GM19238 (cell line): ENCODE results near the gene VWC2L.

Experiments used
- DNase-seq: peaks from one replicate; pipeline ENCODE4 v3.0.0; 2011; ENCODE audit warnings: low spot score; ENCODE audit not compliant: insufficient read length

The VWC2L gene

DNA sequence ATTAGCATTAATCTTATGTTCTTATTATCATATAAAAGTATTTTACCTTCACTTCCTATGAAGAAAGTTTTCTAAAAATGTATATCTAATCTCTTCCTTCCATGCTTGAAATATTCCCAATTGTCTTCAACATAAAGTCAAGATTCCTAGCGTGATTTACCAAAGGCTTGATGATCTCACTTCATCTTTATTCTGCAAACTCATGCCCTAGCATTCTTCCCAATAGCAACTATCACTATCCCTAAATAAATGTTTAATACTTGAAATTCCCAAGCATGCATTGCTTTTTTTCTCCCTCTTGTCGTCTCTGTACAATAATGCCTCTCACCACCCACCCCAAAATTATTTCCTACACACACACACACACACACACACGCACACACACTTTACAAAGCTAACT is 125.8 kb downstream of the VWC2L start:
- no peak for DNase-seq

DNA sequence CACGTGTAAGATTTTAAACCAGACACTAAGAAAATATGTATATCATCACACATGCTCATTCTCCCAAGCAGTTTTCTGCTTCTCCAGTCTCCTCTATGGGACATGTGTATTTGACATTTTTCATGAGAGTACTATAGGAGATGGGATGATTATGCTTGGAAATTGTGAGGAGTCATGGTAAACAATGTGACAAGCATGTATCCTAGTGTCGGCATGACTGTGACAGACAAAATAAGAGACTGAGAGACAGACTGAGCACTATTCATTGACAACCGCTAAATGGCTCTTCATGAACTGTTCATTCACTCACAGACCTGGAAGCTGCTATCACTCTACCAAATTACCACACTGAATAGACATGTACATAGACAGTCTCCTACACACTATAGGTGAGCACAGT is 127.1 kb downstream of the VWC2L start:
- no peak for DNase-seq

DNA sequence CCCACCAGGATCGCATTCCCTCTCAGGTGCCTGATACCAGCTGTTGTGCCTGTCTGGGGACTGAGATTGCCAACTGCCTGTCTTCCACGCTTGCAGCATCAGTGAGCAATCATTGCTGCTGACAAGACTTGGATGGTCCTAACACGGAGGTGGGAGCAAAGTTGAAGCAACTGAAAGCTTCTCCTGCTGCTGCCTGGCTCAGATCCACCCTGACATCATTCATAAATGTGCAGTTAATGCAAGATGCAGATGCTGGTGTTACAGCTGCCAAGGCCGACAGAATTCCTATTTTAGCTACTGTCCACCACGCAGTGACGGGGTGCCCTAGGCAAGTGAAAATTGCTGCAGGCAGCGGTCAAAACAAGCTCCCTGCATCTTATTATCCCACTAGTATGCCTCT is 131.4 kb downstream of the VWC2L start:
- no peak for DNase-seq

DNA sequence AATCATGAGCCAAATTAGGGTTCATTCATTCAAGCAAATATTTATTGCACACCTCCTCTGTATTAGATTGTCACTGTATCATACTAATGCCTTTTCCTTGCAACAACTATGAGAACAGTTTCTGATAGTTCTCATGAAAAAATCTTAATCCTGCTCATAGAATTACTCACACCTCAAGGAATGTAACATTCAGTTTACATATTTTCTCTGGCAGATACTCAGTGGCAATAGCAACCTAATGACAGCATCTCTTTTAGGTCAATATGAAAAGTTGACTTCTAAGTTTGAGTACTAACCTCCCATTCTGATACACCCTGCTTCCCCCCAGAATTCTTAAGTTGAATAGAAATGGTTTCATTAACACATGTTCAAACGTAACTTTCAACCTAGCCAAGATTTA is 132.0 kb downstream of the VWC2L start:
- DNase-seq: no peak

DNA sequence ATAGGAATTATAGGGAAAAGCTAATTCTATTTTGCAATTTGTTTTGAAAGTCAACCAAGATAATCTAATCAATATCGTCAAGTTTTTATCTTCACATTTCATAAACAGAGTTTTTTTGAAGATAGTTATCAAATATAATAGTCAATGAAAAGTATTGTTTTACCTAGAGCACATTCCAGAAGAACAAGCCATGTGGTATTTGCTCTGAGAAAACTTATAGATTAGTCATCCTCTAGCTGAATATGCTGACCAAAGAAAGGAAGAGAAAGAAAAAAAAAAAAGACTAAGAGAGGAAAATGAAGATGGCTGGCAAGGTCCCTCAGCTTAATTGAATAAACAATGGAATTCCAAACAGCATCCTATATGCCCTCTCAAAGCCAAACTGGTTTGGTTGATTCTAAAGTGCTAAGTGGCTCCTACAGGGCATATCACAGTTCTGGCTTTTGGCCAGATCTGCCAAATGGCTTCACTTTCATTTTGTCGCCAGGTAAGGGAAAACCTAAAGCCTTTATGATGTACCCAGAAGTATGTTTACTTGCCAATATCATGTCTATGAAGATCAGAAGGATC is 132.6 kb downstream of the VWC2L start:
- no peak for DNase-seq

DNA sequence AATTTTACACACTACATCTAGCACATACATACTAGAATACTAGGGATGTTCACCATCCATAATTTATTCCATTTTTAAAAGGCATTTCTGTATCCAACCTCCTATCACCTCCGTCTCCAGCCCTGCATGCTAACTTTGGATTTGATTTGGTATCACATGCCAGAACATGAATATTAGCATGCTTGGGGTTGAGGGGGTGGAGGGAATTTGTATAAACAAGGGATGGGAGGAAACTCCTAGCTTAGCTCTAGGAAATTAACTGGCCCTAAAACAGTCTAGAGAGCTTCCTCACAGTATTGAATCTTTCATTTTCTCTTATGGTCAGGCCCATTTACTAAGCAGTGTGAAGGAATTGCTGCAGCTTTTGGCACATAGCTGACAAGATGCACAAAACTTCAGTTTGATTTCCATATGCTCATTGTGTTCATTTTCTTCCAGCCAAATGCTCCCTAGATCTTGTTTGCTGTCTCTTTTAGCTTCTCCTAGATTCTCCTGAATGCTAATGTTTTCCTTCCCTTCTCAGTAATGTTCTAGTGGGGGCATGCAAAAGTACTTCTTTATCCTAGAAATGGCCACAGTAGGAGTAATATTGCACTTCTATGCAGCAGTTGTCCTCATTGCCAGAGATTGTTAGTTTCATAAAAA is 135.2 kb downstream of the VWC2L start:
- no peak for DNase-seq

DNA sequence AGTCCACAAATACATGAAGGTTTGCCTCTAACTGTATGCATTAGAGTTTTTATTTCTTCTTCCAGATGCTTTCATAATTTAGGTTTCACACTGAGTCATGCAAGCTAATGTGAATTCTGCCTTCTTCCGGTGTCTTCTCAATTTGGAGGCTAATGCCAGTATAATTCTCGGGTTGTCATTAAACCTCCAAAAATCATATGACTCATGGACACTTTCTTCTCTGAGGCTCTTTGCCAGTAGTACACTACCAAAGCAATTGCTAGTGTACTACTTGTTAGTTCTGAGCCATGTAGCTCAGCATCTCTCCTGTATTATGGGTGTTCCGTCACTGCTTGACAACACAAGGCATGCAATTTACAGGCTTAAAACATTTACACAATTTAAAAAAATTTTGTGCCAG is 137.1 kb downstream of the VWC2L start:
- no peak for DNase-seq

DNA sequence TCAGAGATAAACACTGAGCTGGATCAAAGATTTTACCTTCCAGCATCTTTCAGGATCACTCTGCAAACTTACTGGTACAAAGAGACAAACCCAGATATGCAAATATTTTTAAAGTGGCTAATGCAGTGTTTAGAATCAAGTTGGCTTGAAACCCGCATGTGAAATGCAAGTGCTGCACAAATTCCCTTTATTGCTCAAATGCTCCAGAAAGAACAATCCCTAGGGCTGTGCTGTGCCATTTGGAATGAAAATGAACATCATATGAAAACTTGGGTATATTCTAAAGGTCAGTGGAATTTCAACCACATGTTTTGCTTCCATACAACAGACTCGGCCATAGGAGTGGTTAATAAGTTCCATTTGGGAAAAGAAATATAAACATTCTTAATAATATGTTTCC is 139.1 kb downstream of the VWC2L start:
- no peak for DNase-seq

DNA sequence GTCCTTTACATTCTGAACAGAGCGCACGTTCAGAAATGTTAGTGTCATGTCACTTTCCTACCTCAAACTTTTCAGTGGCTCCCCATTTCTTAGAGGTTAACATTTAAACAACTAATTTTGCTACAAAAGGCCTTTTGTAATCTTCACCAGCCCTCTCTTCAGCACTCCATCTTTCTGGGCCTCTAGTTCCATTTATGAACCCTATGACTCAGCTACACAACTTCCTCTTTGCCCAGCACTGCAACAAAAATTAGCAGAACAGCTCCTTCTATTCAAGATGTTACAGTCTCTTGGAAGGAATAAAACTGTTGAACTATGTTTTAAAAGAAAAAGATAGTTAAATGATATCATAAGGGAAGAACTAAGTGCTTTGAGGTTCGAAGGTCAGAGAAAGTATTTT is 139.9 kb downstream of the VWC2L start:
- no peak for DNase-seq

DNA sequence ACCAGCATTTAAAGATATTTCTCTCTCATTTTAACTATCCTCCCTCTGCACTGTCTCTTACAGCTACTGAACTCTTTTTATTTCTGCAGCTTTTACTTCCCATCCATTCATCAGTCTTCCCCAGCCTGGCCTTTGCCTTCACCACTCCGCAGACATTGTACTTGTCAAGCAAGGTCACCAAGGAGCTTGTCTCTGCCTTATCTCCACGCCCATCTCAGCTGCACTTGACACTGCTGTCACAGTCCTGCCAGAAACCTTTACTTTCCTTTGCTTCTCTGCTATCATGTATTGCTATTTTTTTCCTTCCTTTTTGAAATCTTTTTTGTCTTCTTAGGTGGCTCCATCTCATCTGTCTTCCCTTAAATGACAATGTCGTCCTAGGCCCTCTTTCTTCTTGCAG is 147.0 kb downstream of the VWC2L start:
- no peak for DNase-seq

DNA sequence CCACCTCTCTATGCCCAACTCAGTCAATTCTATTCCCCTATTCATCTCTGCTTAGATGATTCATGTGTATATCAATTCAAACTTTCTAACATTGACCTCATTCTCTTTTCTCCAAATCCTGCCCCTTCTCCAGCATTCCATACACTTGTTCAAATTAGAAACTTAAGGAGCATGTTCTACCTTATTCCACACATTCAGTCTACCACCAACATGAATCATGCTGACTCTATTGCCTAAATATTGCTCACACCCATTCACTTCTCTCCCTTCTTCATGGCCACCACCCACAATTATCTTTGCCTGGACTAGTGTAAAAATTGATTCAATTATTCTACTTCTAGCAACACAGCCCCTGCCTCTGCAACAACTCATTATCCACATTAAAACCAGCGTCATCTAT is 147.5 kb downstream of the VWC2L start:
- no peak for DNase-seq

DNA sequence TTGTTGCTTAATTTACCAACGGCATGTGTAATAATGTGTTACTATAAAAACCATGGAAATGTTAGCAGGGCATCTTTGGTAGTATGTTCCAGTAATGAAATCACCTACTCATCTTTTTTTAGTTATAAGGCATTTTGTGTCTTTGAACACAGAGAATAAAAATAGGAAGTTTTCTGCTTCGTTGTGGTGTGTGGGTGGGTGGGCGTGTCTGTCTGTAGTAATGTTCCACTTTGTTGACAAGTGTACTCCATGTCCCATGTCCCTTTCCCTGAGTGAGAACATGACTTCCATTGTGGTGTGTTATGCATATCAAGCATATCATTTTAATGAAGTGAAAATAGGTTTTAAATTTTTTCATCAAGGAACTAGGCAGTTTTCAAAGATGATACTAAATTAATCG is 149.3 kb downstream of the VWC2L start:
- no peak for DNase-seq

DNA sequence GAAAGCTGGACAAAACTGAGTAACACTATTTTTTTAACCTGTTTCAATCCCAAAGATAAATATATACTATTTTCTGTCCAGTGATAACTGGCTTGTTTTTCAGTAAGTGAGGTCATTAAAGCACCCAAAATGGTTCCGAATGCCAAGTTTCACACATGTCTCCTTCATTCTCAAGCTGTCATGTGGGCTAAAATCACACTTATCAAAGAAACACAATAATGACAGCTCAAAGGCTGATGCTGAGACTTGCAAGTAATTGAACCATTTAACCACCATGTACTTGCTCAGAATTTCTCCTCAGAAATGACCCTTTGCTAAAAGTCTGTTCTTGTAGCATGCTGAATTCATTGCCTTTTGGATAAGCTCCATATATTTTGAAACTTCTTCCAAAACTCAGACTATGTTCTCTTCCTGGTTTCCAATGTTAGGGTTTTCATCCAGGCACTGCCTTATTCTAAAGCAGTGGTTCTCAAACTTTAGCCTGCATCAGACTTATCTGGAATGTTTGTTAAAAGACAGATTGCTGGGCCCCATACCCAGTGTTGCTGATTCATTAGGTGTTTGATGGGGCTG is 149.8 kb downstream of the VWC2L start:
- DNase-seq: no peak

DNA sequence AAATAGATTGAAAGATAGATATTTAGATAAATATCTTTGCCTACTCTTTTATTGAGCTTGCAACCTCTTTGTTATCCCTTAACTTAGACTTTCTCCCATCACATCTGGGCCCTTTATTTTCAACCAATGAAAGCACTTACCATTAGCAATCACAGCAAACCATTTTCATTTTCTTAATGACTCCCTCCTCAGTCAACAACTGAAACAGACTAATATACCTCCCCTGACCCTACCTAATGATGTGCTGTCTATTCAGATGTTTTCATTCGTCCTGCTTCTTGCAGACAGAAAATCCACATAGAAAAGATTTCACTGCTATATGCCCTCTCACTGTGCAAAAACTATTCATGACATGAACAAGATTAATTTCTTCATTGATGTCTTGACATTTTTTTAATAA is 154.4 kb downstream of the VWC2L start:
- DNase-seq: no peak

DNA sequence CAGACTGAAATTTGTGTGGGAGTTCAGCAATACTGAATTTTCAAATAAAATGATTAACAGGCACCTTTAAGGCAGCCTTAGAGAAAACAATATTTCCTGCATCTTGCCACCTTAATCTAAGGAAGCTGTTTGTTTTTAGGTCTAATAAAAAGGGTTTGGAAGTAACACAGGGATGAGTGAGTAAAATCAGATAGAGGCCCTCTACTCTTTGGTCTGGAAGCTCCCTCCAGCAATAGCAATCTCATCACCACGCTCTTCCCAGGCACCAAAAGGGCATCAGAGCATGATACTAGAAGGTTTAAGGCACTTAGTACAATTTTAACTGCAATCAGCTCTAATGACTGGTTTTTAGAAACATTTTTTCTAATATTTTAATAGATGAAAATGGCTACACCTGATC is 155.6 kb downstream of the VWC2L start:
- DNase-seq: no peak

DNA sequence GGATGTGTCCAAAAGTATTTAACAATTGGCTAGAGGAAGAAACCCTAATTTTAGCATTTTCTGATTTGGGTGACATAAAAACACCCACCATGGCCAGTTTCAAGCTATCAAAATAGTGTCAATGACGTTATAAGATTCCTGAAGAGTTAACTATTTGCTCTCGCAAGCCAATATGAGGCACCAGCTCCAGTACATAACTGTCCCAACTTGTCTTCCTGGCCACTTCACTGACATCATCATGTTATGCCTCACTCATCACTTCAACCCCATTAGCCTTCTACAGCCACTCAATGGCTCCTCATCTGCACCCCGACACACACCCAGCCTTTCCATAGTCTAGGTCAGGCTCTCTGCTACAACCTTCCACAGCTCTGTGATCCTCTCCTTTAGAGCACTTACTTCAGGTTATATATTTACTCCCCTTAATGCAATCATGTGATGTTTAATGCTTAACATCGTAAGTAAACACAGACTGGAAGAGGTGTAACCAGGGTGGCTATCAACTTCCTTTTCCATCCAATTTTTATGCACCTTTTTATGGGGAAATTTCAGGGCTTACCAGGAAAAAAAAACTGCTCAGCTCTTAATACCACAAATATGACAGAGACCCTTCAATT is 158.7 kb downstream of the VWC2L start:
- no peak for DNase-seq

DNA sequence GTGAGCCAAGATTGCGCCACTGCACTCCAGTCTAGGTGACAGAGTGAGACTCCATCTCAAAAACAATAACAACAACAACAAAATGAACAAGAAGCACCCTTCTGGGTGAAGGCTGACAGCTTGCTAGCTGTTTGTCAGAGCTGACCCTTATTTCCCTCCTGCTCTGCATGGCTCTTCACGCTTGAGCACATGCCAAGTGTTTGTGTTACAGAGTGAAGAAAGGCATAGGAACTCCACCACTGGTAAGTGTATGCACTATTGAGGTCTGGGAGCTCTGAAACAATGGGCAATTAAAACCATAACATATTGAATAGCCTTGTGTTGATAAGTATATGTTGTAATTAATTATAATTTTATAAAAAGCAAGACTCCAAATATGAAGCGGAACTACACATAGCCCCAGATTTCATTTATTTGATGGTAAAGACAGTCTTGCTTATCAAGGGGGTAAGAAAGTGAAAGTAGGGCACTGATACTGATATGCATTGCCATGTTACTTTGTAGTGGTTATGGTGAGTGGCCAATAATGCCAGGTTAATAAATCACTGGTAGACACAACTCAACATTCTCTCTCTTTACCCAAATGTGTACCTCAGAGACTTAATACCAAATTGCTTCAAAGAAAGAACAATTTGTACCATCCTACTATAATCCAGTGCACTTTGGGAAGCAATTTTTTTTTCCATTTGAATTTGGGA is 163.4 kb downstream of the VWC2L start:
- DNase-seq: no peak

DNA sequence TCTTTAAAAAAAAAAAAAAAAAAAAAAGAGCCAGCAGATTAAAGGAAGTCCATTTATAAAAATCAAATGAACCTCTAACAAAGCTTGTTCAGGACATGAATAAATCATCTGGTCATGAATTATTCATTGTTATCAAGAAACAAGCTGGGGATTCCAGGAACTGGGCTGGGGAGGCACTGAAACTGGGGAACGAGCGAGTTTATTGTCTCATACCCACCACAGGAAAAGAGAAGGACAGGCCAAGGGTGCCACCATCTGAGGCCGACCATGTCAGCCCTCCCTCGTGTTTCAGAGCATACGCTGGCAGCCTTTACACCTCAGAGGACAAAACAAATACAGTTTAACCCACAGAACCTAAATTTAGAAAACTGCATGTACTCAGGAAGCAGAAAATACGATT is 164.2 kb downstream of the VWC2L start:
- no peak for DNase-seq

DNA sequence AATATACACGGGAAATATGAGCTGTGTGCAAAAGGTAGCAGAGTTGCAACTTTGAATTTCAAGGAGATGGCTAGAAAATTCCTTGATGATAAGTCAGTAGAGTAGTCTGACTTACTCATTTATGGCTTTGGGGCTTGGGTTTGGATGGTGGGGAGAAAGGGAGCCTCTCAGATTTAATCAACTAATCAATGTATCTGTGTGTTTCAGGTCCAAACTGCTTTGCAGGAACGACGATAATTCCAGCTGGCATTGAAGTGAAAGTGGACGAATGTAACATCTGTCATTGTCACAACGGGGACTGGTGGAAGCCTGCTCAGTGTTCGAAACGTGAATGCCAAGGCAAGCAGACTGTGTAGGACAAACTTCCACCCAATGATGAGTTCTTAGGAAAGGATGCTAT is 164.6 kb downstream of the VWC2L start:
- DNase-seq: no peak

DNA sequence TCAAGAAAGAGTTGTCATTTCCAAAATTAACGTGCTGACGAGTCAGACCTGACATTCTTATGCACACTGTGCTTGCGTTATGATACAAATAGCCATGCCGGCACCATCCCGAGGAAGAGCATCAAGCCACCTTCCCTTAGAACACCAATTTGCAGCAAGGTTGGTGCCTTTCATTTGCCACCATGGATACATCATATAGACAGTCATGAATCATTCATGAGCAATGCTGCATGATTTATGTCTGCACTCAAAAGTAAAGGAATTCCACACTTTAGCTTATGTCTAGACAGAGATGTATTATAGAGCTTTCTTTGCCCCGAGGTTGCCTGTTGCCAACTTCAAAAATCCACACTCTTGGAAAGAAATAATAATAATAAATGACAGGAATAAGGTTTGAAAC is 166.9 kb downstream of the VWC2L start:
- DNase-seq: no peak

DNA sequence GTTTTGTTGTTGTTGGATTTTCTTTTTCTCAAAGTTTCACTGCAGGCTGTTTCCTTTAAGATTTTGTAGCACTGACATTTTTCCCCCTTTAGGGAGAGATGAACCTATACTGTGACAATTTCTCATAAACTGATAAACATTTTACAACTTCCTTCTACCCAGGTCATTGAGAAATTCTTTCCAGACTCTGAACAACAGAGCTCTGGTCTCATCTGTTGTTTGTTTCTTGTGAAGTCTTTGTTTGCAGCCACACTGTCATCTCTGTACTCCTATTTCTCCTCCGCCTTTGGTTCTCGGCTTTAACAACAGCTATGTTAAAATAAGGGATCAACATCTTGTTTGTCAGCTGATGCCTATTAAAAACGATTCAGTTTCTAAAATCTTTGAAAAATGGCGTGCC is 167.6 kb downstream of the VWC2L start:
- DNase-seq: no peak

DNA sequence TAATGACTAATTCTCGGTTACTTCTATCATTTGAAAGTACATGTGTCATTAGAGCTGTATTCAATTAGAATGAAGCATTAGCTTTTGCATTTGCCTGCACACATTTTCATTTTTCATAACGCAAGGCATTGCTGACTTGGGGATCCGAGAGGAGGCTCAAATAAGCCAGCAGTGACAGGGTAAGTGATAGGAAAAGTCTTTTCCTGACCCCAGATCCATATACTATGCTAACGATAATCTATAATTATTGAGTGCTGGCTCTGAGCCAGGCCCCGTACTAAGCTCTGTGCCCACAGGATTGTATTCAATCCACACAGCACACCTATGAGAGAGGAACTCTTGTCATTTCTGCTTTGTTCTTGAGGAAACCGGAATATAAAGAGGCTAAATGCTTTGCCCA is 168.2 kb downstream of the VWC2L start:
- DNase-seq: no peak
